SKM-1 (cell line): Measurements from ENCODE around the gene FARSA.
"Not testable (repeated sequence)": the region's sequence is repeated elsewhere in the genome, so short reads cannot be mapped to it uniquely, and the experiment has no call there.

Experiments
- DNase-seq: peaks from one replicate; lab custom pipeline; 2025; ENCODE audit not compliant: unreplicated experiment; lab: John Stamatoyannopoulos, UW

The FARSA gene

DNA sequence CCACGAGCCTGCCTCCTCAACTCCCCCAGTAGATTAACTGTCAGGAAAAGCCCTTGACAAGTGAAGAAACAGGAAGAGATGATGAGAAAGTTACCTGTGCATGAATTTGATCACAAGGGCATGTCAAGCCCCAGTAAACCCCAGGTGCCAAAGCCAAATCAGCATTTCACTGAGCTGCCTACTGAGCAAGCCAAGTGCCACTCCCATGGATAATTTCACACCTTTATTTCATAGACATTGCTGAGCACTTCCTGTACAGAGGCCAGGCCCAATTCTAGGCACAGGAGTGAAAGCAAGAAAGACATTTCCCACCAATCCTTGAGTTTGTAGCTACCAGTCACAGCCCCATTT, 21.1 kb upstream of the FARSA start:
- DNase-seq = no peak

DNA sequence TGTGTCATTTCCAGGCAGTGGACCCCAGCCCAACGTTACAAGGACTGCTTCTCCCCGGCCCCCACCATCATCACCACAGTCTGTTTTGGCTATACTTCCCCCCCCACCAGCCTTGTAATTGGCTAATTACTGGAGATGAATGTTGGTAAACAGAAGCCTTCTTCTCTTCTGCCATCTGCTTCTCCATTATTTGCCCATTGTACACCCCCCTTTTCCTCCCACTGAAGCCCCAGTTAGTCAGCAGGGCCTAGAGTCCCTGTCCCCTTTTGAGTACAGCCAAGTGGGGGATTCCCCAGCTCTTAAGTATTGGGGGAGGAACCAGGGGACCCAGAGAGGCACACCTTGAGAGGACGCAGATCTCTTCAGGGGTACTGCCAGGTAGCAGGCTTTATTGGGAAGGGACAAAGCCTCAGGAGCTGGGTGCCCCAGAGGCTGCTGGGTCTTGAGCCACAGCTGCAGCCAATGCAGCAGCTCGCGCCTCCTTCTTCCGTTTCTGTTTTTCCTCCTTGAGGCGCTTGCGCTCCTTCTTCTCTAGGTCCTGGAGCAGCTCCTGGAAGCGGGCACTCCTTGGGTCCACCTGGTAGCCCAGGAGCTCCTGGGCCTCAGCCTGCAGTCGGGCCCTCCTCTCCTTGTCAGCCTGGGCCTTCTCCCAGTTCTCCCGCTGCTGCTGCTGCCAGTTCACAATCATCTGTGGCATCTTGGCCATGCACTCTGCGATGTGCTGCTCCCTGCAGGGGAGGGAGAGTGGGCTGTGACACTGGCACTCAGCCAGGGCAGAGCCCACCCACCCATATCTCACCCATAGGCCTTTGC, 20.5 kb upstream of the FARSA start:
- no peak for DNase-seq

DNA sequence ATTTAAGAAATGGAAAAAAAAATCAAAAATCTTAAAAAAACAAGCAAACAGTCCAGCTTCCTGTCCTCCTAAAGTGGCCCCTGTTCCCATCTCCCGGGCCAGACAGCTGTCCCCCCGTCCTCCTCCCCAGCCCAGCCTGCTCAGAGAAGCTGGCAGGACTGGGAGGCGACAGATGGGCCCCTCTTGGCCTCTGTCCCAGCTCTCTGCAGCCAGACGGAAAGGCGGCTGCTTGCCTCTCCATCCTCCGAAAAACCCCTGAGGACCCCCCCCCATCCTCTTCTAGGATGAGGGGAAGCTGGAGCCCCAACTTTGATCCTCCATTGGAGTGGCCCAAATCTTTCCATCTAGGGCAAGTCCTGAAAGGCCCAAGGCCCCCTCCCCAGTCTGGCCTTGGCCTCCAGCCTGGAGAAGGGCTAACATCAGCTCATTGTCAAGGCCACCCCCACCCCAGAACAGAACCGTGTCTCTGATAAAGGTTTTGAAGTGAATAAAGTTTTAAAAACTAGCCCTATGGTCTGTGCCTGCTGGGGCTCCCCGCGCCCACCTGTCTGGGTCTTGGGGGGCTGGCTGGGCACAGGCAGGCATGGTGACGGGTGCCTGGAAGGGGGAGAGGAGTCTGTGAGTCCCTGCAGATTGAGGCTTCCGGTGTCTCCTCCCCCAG, 19.8 kb upstream of the FARSA start:
- DNase-seq = no peak

DNA sequence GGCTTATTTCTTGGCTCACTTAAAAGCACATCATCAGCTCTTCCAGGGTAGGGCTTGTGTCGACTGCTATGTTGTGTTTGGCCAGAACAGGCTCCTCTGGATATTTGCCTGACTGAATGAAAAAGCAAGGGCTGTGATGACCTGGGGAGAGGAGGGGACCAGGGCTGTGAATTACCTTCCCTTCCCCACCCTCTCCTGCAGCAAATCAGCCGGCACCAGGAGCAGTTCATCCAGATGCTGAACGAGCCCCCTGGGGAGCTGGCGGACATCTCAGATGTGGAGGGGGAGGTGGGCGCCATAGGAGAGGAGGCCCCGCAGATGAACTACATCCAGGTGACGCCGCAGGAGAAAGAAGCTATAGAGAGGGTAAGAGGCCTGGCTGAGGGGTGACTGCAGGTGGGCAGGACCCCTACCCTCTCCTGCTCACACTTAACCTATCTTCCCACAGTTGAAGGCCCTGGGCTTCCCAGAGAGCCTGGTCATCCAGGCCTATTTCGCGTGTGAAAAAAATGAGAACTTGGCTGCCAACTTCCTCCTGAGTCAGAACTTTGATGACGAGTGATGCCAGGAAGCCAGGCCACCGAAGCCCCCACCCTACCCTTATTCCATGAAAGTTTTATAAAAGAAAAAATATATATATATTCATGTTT, 19.1 kb upstream of the FARSA start:
- DNase-seq = no peak

DNA sequence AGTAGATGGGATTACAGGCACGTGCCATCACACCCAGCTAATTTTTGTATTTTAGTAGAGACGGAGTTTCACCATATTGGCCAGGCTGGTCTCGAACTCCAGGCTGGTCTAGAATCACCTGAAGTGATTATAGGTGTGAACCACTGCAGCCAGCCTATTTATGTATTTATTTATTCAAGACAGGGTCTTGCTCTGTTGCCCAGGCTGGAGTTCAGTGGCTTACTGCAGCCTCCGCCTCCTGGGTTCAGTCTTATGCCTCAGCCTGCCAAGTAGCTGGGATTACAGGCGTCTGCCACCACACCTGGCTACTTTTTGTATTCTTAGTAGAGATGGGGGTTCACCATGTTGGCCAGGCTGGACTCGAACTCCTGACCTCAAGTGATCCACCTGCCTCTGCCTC, 18.5 kb upstream of the FARSA start:
- not testable (repeated sequence) for DNase-seq

DNA sequence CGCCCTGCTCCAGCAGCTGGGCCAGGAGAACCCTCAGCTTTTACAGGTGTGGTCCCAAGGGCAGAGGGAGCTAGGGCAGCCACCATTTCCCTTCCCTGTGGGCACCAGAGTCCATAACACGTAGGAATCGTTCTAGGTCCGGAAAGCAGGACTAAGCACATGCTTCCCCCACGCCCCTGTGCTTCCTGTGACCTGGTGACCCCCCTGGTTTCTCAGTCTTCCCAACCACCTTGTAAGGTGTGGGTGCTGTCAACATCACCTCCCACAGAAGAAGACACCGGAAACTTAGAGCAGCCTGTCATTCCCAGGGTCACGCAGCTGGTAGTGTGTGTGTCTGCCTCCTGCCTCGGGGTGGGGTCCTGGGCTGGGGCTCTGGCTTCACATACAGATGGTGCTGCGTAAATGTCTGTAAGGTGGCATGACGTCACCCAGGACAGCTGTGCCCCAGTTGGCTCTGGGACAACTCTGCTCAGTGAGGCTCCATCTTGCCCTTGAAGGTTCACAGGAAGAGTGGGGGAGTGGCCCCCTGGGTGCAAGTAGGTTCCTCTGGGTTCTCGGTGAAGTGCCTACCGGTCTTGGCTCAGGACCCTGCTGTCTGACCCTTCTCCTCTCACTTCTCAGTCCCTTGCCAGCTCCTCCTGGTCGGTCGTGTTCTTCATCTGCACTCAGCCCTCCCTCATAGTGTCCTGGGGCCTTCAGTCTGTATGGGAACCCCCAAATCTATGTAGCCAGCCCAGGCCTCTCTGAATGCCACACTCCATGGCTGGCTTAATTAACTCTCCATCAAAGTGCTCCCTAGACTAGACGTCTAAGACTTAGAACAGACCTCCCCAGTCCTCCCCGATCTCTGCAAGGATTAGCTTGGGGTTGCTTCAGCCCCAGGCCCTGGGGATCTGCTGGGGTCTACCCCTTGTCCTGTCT, 16.1 kb upstream of the FARSA start:
- DNase-seq = no peak

DNA sequence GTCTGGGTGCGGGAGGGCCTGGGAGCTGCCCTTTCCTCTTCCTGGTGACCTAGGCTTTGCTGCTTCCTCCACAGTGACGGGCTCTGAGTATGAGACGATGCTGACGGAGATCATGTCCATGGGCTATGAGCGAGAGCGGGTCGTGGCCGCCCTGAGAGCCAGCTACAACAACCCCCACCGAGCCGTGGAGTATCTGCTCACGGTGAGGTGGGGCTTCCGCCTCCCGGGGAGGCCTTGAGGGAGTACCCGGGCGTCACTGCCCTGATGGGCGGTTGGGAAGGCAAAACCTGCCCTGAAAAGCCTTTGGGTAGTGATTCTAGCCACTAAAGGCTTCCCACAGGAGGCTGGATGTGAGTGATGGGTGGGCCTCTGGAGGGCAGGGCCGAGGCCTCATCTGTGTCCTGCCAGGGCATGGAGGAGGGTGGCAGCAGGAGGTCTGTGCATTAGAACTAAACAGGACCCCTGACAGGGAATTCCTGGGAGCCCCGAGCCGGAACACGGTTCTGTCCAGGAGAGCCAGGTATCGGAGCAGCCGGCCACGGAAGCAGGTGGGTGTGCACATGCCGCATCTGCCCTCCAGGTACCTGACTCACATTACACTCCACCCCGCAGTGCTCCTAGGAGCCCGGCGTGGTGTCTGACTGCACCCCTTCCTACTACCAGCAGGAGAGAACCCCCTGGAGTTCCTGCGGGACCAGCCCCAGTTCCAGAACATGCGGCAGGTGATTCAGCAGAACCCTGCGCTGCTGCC, 15.3 kb upstream of the FARSA start:
- no peak for DNase-seq

DNA sequence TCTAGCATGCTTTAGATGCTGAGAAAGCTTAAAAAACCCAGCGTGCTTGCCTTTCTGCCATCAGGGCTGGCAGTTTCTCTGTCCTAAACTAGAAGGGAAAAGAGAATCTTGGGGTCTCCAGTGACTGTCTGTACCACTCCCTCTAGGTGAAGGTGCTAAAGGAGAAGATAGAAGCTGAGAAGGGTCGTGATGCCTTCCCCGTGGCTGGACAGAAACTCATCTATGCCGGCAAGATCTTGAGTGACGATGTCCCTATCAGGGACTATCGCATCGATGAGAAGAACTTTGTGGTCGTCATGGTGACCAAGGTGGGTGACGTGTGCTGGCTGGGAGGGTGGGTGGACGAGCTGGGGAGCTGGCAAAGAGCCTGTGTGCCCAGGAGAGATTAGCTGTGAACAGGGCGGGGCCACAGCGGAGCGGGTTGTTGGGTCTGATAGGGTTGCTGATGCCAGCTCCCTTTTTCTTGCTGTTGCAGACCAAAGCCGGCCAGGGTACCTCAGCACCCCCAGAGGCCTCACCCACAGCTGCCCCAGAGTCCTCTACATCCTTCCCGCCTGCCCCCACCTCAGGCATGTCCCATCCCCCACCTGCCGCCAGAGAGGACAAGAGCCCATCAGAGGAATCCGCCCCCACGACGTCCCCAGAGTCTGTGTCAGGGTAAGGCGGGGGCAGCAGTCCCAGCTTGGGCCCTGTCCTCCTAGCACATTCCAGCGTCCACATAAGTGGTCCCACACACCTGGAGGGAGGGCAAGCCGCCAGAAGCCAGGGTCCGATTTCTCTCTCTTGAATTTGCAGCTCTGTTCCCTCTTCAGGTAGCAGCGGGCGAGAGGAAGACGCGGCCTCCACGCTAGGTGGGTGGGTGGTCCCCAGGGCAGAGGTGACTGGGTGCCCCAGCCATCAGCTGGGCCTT, 14.4 kb upstream of the FARSA start:
- no peak for DNase-seq

DNA sequence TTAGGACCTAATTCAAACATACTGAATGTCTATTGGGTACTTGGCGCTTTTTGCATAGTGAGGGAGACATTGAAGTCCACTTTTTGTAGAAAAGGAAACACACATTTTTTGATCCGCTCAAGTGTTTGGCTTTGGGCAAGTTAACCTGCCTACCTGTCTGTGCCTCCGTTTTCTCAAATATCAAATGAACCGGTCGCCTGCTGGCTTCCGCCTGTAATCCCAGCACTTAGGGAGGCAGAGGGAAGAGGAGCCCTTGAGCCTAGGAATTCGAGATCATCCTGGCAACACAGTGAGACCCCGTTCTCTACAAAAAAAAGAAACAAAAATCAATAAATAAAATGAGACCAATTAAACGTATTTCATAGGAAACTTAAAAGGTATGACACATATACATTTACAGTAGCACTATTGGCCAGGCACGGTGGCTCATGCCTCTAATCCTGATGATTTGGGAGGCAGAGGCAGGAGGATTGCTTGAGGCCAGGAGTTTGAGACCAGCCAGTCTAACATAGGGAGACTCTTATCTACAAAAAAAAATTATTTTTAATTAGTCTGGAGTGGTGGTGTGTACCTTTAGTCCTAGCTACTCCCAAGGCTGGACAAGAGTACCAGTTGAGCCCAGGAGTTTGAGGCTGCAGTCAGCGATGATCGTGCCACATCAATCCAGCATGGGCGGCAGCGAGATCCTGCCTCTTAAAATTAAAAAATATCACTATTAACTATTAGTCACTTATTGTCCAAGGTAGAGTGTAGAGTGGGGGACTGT, 13.4 kb upstream of the FARSA start:
- DNase-seq = no peak

DNA sequence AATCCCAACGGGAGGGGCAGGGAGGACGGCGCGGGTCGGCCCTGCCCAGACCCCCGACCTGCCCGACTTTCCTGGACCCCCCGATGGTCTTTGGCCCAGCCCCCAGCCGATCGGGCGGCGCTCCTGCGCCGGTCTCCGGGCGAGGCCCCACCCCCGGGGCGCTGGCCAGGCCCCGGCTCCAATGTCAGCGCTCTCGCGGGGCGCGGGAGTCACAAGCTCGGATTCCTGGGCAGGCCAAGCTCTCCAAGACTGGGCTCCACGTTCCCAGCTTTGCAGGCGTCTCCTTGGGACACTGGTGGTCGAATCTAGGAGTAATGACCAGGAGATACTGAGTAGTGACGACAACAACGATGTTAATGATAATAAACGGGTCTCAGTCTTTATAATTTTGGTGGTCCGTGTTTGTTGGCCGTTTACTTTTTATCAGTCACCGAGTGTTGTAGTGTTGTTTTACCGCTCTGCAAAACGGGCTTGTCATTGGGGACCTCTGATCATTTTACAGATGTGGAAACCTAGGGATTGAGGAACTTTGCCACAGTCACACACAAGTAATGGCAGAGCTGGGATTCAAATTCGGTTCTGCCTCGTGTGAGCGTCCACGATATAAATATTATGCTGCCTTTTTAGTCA, 12.7 kb upstream of the FARSA start:
- DNase-seq = no peak

DNA sequence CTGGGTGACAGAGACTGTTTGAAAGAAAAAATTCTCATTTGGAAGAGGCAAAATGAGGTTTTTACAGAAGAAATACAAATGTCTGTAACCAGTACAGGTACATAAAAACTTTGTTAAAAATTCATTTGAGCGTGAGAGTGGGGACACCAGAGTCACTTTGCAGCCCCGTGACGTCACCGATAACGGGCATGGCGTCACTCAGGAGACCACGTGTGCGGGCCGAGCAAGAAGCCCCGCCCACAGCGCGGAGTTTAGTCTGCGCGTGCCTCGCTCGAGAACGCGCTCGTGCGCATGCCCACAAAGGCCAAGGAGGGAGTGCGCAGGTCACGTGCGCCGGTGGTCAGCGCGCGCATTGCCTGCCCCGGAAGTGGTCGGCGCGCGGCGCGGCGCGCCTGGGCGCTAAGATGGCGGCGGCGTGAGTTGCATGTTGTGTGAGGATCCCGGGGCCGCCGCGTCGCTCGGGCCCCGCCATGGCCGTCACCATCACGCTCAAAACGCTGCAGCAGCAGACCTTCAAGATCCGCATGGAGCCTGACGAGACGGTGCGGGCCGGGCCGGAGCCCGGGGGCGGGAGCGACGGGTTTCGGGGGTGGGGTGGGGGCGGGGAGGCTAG, 12.1 kb upstream of the FARSA start, which contains the start of gene RAD23A:
TSS of gene RAD23A (plus strand) at position 384 of the 613 bp plus-strand sequence. CDS start at position 471, 87 bp downstream.
- DNase-seq = peak; percentile 85

DNA sequence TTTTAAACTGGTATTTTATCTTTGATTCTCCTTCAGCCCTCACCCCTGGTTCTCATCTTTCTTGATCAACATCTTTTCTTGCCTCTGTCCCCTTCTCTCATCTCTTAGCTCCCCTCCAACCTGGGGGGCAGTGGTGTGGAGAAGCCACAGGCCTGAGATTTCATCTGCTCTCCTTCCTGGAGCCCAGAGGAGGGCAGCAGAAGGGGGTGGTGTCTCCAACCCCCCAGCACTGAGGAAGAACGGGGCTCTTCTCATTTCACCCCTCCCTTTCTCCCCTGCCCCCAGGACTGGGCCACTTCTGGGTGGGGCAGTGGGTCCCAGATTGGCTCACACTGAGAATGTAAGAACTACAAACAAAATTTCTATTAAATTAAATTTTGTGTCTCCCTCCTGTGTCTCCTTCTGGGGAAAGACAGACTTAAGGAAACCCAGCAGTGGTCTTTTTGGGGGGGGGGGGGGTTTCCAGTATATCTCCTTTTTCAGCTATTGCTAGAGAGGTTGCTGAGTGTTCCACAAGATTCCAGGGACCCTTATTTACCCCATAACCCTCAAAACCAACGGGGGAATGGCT, 10.7 kb upstream of the FARSA start:
- DNase-seq = no peak

DNA sequence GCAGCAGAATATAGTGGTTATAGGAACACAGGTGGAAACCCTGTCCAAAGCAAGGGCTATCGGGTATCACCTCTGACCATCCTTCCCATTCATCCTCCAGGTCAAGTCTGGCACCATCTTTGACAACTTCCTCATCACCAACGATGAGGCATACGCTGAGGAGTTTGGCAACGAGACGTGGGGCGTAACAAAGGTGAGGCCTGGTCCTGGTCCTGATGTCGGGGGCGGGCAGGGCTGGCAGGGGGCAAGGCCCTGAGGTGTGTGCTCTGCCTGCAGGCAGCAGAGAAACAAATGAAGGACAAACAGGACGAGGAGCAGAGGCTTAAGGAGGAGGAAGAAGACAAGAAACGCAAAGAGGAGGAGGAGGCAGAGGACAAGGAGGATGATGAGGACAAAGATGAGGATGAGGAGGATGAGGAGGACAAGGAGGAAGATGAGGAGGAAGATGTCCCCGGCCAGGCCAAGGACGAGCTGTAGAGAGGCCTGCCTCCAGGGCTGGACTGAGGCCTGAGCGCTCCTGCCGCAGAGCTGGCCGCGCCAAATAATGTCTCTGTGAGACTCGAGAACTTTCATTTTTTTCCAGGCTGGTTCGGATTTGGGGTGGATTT, 10.0 kb upstream of the FARSA start:
- no peak for DNase-seq

DNA sequence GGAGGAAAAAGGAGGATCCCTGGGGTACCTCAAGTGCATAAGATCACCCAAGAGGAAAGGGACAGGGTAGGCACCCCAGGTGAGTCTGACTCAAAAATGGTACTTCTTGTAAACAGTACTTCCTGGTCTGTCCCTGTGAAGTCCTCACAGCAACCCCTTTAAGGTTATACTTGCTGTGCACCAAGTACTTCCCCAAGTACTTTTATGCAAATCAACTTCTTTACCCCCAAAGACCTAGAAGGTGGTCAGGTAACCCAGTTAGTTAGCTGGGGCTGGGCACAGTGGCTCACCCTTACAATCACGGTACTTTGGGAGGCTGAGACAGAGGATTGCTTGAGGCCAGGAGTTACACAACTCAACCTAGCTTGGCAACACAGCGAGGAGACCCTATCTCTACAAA, 7.4 kb upstream of the FARSA start:
- no peak for DNase-seq

DNA sequence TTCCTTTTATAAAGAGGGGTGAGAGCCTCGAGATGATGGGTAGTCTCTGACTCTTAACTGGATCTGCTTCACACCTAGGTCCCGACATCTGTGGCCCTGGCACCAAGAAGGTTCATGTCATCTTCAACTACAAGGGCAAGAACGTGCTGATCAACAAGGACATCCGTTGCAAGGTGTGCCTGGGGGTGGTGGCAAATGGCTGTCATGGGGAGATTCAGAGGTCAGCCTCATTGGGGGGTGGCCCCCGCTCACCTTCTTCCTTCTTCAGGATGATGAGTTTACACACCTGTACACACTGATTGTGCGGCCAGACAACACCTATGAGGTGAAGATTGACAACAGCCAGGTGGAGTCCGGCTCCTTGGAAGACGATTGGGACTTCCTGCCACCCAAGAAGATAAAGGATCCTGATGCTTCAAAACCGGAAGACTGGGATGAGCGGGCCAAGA, 6.5 kb upstream of the FARSA start:
- DNase-seq = no peak

DNA sequence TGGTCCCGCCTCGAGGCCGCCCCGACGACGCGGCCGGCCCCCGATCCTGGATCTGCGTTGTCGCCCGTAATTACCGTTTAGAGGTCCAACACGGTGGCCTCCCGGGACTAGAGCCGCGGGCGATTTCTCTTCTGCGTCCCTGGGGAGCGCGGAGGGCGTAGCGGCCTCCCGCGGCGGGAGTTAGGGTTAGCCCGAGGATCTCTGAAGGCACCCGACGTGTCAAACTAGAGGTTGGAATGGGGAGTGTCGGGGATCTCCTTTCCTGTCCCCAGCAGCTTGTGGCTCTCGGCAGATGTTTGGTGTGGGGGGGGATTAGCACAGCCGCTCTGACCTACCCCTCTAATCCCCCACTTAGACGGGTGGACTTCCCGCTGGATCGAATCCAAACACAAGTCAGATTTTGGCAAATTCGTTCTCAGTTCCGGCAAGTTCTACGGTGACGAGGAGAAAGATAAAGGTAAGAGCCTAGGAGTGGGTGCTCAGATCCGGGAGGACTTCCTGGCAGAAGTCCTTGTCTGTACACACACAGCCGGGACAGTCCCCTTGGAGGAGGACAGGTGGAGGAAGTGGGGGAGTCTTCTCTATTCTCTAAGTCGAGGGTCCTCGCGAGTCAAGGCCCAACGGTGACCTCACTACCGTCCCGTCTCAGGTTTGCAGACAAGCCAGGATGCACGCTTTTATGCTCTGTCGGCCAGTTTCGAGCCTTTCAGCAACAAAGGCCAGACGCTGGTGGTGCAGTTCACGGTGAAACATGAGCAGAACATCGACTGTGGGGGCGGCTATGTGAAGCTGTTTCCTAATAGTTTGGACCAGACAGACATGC, 5.5 kb upstream of the FARSA start:
- no peak for DNase-seq
